GM10266 (cell line): ENCODE measurements around the gene TSPAN9.

Experiments used
- DNase-seq: peaks from one replicate; pipeline ENCODE4 v3.0.0; 2012; ENCODE audit errors: extremely low spot score
- CTCF ChIP-seq: IDR thresholded peaks from 2 replicates; pipeline ENCODE4 v1.5.1; 2012; ENCODE audit warnings: mild to moderate bottlenecking, low read depth; ENCODE audit not compliant: control insufficient read depth, insufficient read depth; ENCODE audit errors: missing control alignments

Gene TSPAN9

GRCh38 chr12:3165078-3165980 is 88.2 kb downstream of the TSPAN9 start:
- DNase-seq = no peak
- TF ChIP-seq CTCF = no peak

GRCh38 chr12:3167636-3168035 is 90.5 kb downstream of the TSPAN9 start:
- no peak for DNase-seq
- no peak for TF ChIP-seq CTCF

DNA sequence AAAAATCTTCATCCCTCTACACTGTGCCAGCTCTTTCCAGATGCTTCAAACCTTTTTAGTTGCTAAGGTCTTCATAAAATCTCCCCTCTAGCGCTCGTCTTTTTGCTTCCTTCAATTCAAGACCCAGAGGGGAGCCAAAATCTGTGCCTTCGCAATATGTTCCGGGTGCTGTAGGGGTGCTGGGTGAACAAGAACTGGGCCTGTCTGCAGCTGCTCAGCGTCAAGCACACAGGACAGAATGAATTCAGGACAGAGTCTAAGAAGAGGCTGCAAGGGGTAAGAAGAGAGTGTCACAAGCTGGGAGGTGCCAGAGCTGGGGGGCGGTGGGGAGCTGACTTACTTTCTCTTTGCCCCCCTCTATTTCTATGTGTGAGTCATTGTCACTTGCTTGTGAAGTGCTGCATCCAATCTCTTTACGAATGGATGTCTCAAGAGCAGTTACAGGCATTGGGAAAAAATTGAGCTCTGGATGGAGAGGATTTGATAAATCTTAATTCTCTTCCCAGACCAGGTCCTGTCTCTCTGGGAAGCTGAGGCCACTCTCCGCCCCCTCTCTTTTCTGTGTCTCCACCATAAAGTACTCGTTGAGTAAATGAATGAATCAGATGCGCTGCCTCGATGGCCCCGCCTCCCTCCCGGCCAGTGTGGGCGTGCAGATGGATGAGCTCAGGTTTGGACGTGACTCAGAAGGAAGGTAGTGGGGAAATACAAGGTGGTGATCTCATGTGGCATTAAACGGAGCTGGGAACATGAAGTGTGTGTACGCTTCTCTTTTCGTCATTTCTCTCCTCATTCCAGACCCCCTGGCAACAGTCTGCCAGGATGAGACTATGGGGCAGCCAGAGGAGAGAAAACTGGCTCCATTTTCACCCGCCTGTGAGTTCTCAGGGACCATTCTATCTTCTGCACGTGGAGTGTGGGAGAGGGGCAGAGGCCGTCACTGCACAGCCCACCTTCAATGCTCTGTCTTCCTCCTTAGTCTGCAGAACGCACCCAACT is 91.3 kb downstream of the TSPAN9 start:
- no peak for TF ChIP-seq CTCF
- no peak for DNase-seq

- TF ChIP-seq CTCF = no peak
- no peak for DNase-seq
Measured at GRCh38 chr12:3170423-3171194, 93.4 kb downstream of the TSPAN9 start.

- no peak for TF ChIP-seq CTCF
- DNase-seq = no peak
Measured at GRCh38 chr12:3171195-3171591, 94.0 kb downstream of the TSPAN9 start.

GRCh38 chr12:3172124-3173007 is 95.2 kb downstream of the TSPAN9 start:
- no peak for TF ChIP-seq CTCF
- no peak for DNase-seq
